Tibial artery (tissue), 4 donors: ENCODE results near the gene GDPD4.

Source experiments
- DNase-seq, 2 donors: peaks; one replicate each; pipeline ENCODE4 v3.0.0-alpha.2; 2019
- H3K27ac ChIP-seq, 2 donors: fragments of 200-600 bp; sonication (generic) in 1 of 2; 1 replicate in 1 of 2; 2 replicates in 1 of 2; pipeline ENCODE4 v1.5.1; 2018 to 2019; ENCODE audit warnings: mild to moderate bottlenecking in 1 of 2
- H3K27me3 ChIP-seq, 2 donors: fragments of 200-600 bp; sonication (generic) in 1 of 2; one replicate each; pipeline versions ENCODE4 v1.5.1 to v1.6.0; 2016 to 2019
- H3K36me3 ChIP-seq, 3 donors: fragments of 200-600 bp; sonication (generic) in 2 of 3; one replicate each; pipeline ENCODE4 v1.5.1; 2016 to 2019; ENCODE audit warnings: mild to moderate bottlenecking in 2 of 3
- H3K4me1 ChIP-seq, 4 donors: fragments of 200-600 bp; sonication (generic) in 2 of 4; 1 replicate in 3 of 4; 2 replicates in 1 of 4; pipeline ENCODE4 v1.5.1; 2016 to 2019
- H3K4me3 ChIP-seq, 2 donors: fragments of 200-600 bp; sonication (generic) in 1 of 2; 1 replicate in 1 of 2; 2 replicates in 1 of 2; pipeline ENCODE4 v1.5.1; 2018 to 2019; ENCODE audit warnings: mild to moderate bottlenecking in 2 of 2
- H3K9me3 ChIP-seq, 3 donors: fragments of 200-600 bp; sonication (generic) in 1 of 3; one replicate each; pipeline ENCODE4 v1.5.1; 2016 to 2019
- intact Hi-C: fragments of 100-400 bp; cut with DNase I; formaldehyde crosslinking; loops from one replicate; pipeline ENCODE4 v1.15.0; 2023; ENCODE audit warnings: low total_unique reads
- TF ChIP-seq, protein P1 (sequence below), 2 experiments: fragments of 200-600 bp in 1 of 2; fragments of 450-650 bp in 1 of 2; IDR thresholded peaks; one replicate each; pipeline ENCODE4 v1.5.1; 2017 to 2019; ENCODE audit warnings: antibody characterized with exemption in 2 of 2, mild to moderate bottlenecking in 1 of 2, moderate library complexity in 1 of 2

Gene GDPD4

DNA sequence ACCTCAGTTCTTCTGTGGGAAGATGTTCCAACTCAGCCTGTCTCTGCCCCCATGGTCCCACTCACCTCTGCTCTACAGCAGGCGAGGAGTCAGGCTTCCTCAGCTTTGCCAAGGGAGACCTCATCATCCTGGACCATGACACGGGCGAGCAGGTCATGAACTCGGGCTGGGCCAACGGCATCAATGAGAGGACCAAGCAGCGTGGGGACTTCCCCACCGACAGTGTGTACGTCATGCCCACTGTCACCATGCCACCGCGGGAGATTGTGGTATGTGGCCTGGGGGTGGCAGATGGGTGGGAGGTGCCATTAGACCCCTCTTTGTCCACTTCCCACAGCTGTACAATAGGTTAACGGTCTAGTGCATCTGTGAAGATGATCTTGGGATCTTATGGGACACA is 100.1 kb downstream of the GDPD4 start:
- DNase-seq: peak; percentile 17 to 48
- Histone ChIP-seq H3K36me3 (no peaks in the 10 kb centered on the region), H3K9me3 (no peaks in the 10 kb centered on the region), H3K4me3 (no peak overlapping the region), H3K4me1 (no peaks in the 10 kb centered on the region), H3K27me3 (no peaks in the 10 kb centered on the region), H3K27ac (no peak overlapping the region)
- TF ChIP-seq, protein P1, sequence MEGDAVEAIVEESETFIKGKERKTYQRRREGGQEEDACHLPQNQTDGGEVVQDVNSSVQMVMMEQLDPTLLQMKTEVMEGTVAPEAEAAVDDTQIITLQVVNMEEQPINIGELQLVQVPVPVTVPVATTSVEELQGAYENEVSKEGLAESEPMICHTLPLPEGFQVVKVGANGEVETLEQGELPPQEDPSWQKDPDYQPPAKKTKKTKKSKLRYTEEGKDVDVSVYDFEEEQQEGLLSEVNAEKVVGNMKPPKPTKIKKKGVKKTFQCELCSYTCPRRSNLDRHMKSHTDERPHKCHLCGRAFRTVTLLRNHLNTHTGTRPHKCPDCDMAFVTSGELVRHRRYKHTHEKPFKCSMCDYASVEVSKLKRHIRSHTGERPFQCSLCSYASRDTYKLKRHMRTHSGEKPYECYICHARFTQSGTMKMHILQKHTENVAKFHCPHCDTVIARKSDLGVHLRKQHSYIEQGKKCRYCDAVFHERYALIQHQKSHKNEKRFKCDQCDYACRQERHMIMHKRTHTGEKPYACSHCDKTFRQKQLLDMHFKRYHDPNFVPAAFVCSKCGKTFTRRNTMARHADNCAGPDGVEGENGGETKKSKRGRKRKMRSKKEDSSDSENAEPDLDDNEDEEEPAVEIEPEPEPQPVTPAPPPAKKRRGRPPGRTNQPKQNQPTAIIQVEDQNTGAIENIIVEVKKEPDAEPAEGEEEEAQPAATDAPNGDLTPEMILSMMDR (IDR thresholded peaks at IDR 0.05): no peak
- intact Hi-C loops: no loop called here

DNA sequence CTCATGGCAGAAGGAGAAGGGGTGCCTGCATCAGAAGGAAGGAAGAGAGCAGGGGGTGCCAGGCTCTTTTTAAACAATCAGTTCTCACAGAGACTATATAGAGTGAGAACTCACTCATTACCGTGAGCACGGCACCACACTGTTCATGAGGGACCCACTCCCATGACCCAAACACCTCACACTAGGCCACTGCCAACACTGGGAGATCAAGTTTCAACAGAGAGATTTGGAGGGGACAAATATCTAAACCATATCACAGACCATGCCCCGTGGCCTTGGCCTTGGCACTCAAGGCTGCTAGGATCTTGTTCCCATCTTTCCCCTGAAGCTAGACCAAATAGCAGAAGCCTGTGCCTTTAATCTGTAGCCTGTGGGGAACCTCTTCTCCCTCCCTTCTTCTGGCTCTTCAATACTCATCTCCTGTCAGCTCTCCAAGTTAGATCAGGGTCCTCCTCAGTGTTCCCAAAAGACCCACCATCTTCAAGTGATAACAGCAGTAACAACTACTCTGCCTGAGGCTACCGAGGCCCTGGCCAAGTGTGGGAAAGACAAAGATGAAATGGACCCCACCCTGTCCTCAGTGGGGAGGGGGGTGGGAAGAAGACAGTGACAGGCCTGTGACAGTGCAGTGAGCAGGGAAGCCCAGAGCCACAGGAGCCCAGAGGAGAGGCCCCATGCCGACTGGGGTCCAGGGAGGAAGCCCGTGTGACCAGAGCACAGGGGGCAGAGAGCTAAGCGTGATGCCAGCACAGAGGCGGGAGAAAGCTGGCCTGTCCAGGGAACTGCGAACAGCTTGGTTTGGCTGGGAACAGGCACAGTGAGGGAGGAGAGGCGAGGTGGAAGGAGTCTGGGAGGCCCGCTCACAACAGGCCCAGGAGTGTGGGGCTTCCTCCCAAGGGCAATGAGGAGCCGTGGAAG is 100.9 kb downstream of the GDPD4 start:
- Histone ChIP-seq H3K4me1 (no peaks in the 10 kb centered on the region), H3K4me3 (no peak overlapping the region), H3K36me3 (no peaks in the 10 kb centered on the region), H3K27me3 (no peaks in the 10 kb centered on the region), H3K9me3 (no peaks in the 10 kb centered on the region), H3K27ac (no peak overlapping the region)
- intact Hi-C loops: no loop called here
- TF ChIP-seq, protein P1 (IDR thresholded peaks at IDR 0.05): no peak
- DNase-seq: peak; percentile 10 to 47

DNA sequence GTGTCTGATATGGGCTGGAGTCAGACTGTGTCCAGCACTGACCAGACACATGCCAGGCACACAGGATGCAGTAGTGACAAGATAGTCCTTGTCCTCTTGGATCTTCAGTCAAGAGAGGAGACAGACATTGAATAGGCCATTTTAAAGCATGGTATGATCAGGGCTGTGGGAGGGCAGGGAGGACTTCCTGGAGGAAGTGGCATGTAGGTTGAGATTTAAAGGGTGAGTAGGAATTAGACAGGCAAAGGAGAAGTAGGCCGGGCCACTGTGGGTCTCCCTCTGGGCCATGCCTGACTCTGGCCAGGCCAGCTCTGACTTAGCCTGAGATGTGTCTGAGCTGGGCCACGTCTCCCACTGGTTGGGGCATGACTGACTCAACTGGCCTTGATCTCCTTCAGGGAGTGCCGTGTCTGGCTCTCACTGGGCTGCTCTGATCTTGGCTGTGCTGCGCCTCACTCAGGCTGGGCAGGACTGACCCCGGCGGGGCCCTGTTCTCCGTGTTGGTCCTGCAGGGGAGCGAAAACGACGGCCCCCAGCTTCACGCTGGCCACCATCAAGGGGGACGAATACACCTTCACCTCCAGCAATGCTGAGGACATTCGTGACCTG is 102.2 kb downstream of the GDPD4 start:
- H3K36me3 ChIP-seq: no peaks in the 10 kb centered on the region
- no peak overlapping the region for H3K4me3 ChIP-seq
- TF ChIP-seq, protein P1 (IDR thresholded peaks at IDR 0.05): no peak
- H3K27me3 ChIP-seq: no peaks in the 10 kb centered on the region
- intact Hi-C loops: loop anchor here (10.0 kb wide), 1 partner anchor 346 kb away; no protein-coding TSS in a partner anchor
- H3K4me1 ChIP-seq: no peaks in the 10 kb centered on the region
- DNase-seq: peak in 1 of 2 donors; percentile 56
- H3K27ac ChIP-seq: no peak overlapping the region
- no peaks in the 10 kb centered on the region for H3K9me3 ChIP-seq

DNA sequence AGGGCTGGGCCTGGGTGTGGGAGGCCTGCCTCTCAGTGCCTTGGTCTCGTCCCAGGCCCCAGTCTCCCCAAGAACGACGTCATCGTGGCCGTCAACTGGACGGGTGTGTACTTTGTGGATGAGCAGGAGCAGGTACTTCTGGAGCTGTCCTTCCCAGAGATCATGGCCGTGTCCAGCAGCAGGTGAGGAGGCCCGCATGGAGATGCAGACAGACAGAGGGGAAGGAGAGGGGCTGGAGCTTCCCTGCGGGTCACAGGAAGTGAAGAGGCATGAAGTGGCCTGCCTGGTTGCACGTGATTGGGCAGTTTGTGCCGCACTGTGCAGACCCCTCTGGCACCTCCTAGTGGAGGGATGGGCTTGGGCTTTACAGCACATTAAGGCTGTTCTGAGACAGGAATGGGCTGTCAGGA is 103.0 kb downstream of the GDPD4 start:
- Histone ChIP-seq H3K36me3 (no peaks in the 10 kb centered on the region), H3K27ac (no peak overlapping the region), H3K4me1 (no peaks in the 10 kb centered on the region), H3K27me3 (no peaks in the 10 kb centered on the region), H3K9me3 (no peaks in the 10 kb centered on the region), H3K4me3 (no peak overlapping the region)
- intact Hi-C loops: loop anchor here (10.0 kb wide), 1 partner anchor 346 kb away; no protein-coding TSS in a partner anchor
- TF ChIP-seq, protein P1 (IDR thresholded peaks at IDR 0.05): no peak
- peak; percentile 11 to 39 for DNase-seq

DNA sequence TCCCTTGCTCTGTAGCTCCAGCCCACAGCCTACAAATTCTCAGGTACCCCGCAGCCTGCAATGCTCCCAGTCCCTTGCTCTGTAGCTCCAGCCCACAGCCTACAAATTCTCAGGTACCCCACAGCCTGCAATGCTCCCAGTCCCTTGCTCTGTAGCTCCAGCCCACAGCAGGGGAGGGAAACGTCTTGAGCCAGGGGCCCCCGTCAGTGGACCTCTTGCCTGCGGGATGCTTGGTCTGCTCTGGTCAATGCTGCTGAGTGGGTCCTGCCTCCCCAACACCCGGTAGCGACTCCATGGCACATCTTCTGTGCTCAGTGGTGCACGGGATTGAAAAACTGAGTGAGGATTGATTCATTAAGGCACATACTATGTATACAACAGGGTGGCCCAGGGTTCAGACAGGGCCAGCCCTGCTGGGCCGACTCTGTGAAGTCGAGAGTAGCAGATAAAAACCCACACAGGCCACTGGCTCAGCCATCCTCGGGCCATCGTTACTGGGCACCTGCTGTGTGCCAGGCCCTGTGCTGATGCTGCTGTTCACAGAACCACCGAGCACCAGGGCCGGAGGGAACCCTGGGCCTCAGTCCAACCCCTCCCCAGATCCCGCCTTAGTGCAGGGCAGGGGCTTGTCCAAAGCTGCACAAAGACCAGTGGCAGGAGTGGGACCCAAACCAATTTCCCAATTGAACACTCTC is 103.7 kb downstream of the GDPD4 start:
- no peaks in the 10 kb centered on the region for H3K36me3 ChIP-seq

More for the DNA sequence above, 103.7 kb downstream of the GDPD4 start:
- TF ChIP-seq, protein P1 (IDR thresholded peaks at IDR 0.05): no peak
- Histone ChIP-seq H3K27me3 (no peaks in the 10 kb centered on the region), H3K4me3 (no peak overlapping the region), H3K4me1 (no peaks in the 10 kb centered on the region), H3K9me3 (no peaks in the 10 kb centered on the region), H3K27ac (no peak overlapping the region)
- DNase-seq: peak; percentile 3 to 42
- intact Hi-C loops: loop anchor here (10.0 kb wide), 1 partner anchor 347 kb away; no protein-coding TSS in a partner anchor
